NK-92 treated with Interleukin-12 subunit alpha and Interleukin-12 subunit beta, amount 100 ng/mL, for 24 hours (cell line): ENCODE data around the gene FCMR.

Experiments
- DNase-seq: peaks from one replicate; lab custom pipeline; 2025; lab: John Stamatoyannopoulos, UW

FCMR gene

DNA sequence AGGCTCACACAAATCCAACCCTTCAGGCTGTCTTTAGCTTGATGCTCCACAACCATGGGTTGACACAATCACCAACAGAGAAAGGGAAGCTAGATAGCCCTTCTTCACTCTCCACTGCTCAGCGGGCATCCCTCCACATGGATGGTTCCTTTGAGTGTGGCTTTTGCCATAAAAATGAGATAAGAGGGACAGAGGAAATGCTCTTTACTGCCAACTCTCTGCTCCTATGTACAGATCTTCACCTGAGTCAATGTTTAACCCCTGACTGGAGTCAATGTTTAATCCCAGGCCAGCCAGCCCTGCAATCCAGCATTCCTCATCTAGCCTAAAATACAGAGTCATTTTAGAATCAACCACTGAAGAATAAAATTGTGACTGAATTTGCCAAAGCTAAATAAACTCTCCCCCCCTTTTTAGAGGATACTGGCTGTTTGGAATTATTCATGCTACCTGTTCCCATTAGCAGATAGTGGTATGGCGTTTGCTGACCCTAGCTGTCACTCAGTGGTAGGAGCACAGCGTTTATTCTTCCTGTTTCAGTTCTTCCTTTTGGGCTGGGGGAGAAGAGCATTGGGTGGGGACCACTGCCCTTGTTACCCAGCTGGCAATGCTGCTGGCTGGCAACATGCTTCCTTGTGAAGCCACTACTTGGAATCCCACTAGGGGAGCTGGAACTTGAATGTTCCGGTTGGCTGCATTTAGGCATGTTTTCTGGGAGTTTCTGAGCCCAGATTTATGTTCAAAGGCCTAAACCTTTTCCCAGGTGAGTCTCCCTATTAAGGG, 29.8 kb upstream of the FCMR start:
- DNase-seq = no peak

DNA sequence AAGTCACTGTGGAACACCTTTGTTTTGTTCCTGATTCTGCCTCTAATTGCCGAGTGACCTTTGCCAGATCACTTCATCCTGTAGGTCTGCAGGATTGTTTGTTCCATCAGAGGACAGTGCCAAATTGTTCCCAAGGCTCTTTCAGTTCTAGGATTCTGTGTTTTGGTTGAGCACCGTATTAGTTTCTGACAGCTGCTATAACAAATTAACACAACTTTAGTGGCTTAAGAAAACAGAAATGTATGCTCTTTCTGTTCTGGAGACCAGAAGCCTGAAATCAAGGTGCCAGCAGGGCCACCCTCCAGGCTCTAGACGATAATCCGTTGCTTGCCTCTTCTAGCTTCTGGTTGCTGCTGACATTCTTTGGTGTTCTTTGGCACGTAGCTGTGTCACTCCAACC, 27.9 kb upstream of the FCMR start:
- DNase-seq = no peak

DNA sequence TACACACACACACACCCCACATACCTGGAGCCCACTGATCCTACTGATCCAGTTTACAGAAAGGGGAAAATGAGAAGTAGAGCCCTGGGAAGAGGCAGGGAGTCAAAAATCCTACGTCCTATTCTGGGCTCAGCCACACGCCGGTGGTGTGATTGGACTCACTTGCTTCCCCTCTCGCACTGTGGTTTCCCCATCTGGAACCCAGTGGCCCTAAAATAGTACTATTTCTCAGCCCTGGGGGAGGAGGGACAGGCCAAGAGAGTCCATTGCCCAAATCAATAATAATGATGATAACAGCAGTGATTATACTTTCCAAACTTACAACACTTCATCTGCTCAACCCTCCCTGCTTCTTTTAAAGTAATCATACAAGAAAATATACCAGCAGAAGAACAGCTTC, 27.5 kb upstream of the FCMR start:
- no peak for DNase-seq

DNA sequence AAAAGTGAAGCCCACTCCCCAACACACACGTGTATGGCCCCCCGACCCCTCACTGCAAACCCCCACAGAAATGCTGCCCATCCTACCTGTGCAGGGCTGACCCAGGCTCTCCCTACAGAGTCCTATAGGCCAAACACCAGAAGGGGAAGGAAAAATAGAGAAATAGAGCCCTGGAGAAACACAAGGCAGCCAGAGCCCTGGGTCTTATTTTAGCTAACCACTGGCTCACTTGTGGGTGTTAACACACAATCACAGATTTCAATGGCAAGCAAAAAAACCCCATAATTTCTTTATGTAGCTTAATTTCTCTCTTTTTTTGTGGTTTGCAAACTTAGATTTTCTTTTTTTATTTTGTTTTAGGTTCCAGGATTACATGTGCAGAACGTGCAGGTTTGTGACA, 25.5 kb upstream of the FCMR start:
- no peak for DNase-seq

DNA sequence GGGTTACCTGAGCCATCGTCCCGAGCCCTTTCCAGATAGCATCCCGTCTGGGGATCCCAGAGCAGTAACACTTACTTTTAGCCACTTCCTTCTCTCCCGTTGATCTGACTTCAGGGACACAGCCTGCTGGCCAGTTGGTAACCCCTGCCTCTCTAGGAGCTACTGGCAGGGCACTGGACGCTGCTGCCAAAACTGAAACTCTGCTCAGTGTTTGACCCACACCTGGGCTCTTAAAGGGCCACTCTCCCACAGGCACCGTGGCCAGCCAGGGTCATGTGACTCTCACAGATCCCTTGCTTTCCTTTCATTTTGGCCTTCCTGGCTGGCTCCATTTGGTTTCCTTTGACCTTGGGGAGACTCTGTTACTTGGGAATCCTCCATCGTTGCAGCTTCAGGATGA, 24.5 kb upstream of the FCMR start, which contains the start of gene PIGR:
Gene PIGR (minus strand): TSS at position 206 of the 400 bp plus-strand sequence. CDS start 5,935 bp downstream, outside the sequence.
- no peak for DNase-seq

DNA sequence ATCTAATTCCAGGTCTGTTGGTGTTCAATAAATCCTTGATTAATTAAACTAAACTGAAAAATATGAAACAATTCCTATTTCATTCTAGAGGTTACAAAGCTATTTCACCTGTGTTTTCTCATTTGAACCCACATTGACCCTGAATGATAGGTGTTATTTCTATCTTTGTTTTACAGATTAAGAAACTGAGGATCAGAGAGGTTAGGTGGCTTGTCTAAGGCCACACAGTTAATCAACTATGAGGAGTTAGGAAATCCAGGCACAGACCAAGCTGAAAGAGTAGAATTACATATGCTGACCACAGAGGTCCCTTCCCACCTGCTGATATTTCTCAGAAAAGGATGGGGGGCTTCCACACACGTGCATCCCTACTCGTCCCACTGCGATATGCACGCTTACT, 24.0 kb upstream of the FCMR start:
- no peak for DNase-seq

DNA sequence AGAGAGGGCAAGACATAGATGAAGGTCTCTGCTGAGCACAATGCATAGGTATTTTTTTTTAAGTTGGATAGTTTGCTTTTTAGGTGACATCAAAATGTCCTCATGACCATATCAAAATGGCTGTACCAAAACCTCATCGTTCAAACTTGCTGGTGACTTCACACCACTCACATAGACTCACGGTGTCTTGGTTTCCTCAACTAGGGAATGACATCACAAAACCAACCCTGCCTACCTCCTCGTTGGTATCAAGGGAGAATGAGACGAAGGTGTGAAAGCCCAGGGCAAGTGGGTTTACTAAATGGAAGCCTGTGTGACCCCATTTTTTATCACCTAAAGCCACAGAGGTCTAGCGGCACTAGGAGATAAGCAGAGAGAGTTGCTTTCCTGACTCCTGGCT, 23.0 kb upstream of the FCMR start:
- DNase-seq = peak; percentile 61

DNA sequence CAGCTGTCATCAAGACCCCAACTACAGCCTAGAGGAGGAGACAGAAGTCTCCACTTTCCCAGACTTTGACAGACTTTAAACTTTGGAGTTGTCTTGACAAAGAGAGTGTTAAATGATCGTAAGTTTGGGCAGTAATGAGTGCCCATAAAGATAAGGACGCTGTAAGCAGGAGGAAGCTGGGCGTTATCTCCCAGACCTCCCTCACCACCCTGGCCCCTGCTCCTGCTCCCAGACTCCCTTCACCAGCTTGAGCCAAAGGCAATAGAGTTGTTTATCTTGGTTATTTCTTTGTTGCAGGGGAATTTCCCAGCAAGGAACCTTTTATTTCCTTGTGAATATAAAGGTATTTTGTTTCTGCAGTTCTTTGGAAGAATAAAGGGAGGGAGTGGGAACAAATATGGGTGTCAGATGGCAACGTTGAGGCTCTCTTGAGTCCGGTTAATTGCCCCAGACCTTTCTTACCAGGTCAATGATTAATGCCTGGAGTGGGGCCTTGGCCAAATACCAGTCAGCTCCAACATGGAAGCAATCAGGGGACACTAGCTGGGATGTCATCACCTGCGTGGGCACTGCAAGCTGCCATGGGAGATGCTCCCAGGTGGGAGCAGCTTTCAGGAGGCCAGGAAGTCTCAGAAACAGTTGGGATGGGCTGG, 20.2 kb upstream of the FCMR start:
- DNase-seq = no peak

DNA sequence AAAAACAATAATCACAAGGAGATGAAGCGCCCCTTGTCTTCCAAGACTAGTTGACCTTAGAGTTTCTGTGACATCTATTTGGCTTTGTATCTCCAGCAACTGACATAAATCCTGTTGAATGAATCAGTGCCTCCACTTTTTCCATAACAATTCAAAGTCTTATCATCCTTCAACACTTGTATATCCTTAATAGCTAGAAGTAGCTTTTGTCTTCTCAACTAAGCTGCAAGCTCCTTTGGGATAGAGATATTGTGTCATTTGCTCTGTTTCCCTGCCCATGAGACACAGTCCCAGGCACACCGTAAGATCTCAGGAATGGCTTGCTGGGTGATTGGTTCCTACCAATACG, 18.8 kb upstream of the FCMR start:
- no peak for DNase-seq

DNA sequence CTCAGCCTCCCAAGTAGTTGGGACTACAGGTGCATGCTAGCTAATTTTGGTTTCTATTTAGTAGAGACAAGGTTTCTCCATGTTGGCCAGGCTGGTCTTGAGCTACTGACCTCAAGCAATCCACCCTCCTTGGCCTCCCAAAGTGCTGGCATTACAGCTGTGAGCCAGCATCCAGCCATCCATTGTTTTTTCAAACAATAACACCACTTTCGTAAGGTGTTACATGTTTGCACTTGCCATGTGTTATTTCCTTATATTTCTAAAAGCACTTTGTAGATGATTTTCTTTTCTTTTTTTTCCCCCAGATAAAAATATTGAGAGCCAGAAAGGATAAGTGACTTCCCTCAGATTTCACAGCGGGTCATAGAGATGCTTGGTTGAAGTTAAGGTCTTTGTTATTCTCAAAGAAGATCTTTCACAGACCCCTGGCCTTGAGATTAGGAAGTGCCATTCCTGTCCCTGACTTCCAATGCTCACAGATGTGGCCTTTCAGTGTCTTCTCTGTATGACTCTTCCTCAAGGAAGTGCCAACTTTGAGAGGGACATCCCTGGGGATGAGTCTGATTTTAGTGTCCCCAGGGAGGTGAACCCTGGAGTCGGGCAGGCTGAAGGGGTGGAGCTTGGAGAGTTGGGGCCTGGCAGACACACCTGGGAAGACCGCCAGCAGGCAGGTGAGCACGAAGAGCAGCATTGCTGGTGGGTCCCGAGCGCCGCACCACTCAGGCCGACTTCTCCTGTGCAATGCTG, 18.3 kb upstream of the FCMR start:
- no peak for DNase-seq

DNA sequence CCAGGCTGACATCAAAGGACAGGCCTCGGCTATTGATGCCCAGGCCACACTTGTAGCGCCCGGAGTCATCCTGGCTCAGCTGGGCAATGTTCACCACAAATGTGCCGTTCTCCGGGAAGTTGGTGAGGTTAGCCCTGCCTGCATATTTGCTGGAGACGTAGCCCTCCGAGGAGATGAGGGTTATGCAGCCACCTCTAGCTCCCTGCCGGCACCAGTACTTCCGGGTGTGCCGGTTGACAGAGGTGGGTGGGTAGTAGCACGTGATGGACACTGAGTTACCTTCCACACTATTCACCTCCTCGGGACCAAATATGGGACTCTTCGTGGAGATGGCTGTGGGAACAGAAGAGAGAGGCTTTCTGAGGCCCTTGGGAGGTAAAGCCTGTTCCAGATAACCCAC, 17.4 kb upstream of the FCMR start:
- DNase-seq = no peak

DNA sequence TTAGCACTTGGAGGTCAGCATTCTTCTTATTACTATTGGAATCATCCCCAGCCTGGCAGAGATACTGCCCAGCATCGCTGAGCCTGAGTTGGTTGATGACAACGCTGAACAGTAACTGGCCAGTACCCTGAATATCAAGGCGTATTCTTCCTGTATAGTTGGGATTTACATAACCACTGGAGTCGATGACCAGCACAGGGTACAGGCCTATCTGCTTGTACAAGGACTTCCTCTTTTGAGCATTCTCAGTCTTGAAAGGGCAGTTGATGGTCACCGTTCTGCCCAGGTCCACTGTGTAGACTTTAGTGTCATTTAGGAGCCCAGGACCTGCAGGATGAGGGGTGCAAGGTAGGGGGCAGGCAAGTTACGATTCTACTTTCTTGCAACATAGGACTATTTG, 15.7 kb upstream of the FCMR start:
- no peak for DNase-seq

DNA sequence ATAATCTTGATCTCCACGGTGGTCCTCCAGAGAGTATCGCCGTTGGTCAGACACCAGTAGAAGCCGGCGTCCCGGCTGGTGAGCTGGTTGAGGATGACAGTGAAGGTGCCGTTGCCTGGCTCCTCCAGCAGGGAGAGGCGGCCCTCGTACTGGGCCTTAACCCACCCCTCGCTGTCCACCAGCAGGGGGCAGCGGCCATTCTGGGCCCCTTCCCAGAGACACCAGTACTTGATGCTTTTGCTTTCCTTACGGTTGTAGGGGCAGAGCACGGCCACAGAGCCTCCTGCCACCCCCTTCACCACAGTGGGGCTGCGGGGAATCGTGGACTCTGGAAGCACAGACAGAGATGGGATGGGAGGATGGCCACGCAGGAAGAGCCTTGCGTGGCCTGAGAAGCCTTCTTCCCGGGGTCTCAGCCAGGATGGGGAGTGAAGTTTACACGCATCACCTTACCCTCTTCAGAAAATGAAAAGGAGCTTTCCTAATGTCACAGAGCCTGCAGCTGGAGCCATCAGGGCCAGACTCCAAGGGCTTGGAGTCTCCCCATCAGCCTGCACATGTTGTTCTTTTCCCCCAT, 13.8 kb upstream of the FCMR start:
- no peak for DNase-seq

DNA sequence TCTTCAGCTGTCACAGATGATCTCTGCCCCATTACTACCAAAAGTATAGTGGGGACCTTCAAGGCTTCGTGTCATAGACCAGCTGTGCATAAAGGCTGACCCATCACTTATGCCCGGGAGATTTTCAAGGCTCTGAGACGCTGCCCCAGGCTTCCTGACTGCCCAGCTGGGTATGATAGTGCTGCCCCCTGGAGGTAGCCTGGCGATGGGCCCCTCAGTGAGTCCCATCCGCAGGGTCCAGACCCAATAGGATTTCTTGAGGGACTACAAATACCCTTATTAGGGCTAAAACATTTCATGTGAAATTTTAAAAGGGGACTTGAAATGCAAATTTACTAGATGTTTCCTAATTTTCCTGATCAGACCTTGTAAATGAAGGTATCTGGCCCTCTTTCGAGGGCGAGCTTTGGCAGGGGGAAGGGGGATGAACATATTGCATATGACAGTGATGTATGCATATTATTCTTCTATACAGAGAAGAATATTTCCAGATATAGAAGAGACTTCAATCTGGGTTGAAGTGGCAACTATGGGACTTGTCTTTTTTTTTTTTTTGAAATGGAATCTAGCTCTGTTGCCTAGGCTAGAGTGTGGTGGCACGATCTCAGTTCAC, 11.7 kb upstream of the FCMR start:
- DNase-seq = peak; percentile 25

DNA sequence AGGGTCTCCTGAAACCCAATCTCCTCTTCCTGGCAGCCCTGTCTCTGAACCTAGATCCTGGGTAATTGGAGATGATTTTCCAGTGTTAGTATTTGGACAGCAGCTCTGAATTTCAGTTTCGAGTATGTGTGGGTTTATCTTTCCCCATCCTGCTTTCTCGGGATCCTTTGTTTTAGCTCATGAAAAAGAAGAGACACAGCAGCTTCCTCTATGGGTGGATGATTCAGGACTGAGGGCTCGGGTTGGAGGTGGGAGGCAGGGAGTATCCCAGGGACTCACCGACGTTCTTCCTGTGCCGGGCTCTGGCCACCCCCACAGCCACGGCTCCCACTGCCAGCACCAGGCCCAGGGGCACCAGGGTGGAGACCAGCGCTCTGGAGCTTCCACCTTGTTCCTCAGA, 10.4 kb upstream of the FCMR start:
- no peak for DNase-seq

DNA sequence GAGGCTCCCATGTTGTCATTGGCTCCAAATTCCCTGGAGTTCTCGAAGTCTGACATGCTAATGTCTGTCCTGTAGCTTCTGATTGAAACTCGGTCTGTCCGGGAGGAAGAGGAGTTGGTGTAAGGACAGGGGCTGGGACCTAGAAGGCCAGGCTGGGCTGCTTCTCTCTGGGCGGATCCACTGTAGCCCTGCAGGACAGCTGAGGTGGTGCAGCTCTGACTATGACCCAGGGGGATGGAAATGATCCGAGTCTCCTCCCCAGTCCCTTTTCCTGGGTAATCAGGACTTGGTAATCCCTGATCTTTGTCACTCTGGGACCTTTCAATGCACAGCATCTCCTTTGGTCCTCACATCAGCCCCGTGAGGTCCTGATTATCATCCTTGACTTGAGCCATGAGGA, 10.0 kb upstream of the FCMR start:
- no peak for DNase-seq

DNA sequence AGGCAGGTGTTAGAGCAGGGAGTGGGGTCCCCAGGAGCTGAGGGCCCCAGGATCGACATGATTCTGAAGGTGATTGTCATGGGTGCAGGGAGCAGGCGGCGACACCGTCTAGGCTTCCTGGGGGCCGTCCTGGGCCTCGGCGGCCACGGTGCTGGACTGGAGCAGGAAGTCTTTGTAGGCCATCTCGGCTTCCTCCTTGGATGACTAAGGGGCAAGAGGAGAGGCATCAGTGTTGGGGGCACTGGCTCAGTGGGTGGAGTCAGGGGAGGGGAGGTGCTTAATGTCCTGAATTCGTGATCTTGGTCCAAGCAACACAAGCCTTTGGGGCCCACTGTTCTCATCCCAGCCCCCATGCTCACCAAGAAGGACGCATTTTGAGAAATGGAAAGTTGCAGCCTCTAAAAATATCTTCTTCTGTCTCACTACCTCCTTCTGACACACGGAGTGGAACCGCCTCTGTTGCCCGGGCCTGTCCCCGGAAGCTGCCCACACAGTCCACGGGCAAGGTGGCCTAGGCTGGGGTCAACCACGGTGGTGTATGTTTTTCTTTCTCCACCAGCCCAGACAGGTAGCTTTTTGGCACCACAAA, 8.6 kb upstream of the FCMR start:
- no peak for DNase-seq

DNA sequence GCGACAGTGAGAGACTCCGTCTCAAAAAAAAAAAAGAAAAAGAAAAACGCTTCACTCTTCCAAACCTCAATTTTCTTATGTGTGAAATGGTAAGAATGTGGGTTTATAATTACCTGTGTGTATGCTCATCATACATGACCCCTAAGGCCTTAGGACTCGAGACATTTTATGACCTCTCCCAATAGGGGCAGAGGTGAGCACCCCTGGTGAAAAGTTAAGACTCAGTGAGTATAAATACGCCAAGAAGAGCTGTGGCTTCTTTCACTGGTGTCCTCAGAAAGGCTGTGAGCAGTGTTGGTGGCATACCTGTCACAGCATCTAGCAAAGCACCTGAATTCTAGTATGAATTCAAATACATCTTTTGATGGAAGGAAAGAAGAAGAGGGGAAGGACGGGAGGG, 7.8 kb upstream of the FCMR start:
- DNase-seq = no peak

DNA sequence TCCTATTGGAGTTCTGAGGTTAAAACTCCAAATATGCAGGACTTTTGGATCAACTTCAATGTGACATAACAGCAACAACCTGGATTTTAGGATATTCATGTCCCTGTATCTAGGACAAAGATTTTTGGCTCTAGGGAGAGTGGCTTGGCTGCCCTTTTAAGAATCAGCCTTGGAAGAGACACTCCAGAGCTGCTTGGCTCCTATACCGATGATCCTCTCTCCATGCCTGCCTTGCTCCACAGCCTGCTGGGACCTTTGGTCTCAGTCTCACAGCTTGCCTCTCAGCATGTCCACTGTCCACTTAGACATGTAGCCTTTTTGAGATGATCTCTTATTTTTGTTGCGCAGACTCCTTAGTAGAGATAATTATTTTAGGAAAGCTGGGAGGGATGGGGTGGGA, 4.5 kb upstream of the FCMR start:
- DNase-seq = no peak

DNA sequence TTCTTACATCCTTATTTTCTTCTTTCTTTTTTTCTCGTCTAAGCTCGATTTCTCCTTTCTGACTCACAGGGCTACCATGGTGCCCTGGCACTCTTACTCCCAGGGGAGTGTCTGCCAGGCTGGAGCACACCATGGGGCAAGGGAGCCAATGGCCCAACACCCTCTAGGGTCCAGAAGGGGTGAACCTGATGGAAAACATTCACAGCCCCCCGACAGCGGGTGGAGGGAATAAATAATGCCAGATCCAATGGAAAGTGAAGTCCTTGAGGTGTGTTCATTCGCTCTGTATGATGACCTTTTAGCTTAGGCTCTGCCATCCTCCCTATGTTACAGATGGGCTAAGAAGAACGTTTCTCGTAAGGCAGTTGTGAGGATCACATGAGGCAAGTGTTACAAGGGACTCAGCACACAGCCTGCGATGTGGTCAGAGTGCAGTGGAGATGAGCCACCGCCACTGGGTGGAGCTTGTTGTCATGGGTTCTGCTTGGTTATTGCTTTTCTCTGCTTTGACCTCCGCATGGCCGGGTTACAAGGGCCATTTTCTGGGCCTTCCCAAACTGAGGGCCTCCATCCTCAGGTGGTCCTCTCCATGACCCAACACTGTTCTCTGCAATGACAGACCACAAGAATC, 3.5 kb upstream of the FCMR start:
- DNase-seq = peak; percentile 14

DNA sequence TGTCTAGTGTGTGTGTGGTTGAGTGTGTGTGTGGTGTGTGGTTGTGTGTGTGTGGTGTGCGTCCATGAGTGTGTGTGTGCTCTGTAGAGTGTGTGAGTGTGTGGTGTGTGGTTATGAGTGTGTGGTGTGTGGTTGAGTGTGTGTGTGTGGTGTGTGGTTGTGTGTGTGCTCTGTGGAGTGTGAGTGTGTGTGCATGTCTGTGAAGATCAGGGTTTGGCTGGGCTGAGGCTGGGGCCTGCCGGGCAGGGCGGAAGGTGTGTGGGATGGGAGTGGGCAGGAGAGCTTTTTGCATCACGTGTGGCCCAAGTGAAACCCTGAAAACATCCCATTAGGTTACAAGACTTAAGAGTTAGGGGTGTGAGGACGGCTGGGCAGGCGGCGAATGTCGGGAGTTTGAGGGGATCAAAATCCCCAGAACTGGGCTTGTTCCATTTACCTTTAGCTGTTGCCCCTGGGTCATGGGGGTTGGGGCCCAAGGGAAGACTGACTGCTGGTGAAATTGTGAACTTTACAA, 2.9 kb upstream of the FCMR start:
- no peak for DNase-seq
